Breast epithelium (tissue), 3 donors: ENCODE data around the gene POLR2E.

Experiments used
- CTCF ChIP-seq, 3 donors: fragments of 450-650 bp; IDR thresholded peaks; one replicate each; pipeline ENCODE4 v1.5.1; 2016 to 2017; ENCODE audit warnings: antibody characterized with exemption in 3 of 3, mild to moderate bottlenecking in 3 of 3, moderate library complexity in 3 of 3
- POLR2A ChIP-seq: fragments of 450-650 bp; IDR thresholded peaks from one replicate; pipeline ENCODE4 v1.6.1; 2016; ENCODE audit warnings: antibody characterized with exemption, mild to moderate bottlenecking, moderate library complexity
- POLR2AphosphoS5 ChIP-seq, 3 donors: sonication (generic); formaldehyde crosslinking; IDR thresholded peaks; one replicate each; pipeline ENCODE4 v1.6.1; 2017; ENCODE audit warnings: antibody characterized with exemption in 3 of 3

DNA sequence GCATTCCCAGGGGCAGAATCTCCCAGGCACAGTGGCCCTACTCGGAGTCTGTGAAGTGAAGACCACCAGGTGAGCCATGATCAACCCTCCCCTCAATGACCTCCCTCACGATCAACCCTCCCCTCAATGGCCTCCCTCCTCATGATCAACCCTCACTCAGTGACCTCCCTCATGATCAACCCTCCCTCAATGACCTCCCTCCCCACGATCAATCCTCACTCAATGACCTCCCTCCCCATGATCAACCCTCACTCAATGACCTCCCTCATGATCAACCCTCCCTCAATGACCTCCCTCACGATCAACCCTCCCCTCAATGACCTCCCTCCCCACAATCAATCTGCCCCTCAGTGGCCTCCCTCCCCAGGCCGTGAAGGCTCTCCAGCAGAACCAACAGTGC lies 46.8 kb upstream of the POLR2E start:
- TF ChIP-seq CTCF (IDR thresholded peaks at IDR 0.05) (no peak), POLR2AphosphoS5 (IDR thresholded peaks at IDR 0.05) (no peak), POLR2A (no peak)
